ENCODE data around the gene HS3ST3A1.

DNA sequence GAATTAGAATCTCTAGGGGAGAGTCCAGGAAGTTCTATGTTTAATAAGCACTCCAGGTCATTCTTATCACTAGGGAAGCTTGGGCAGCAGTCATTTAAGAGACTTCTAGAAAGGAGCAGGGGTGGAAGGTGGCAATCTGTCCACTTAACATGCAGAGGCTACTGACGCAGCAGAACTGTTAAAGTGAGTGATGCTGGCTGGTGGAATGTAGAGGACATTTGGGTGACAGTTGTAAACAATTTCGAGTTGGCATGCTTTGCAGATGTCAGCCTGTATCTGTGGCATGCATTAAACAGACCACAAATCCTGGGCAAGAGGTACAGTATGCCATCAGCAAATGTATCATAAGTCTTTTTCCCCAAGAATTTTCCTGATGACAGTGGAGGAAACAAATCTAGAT is 40.5 kb upstream of the HS3ST3A1 start:
- TF ChIP-seq POLR2A (IDR thresholded peaks at IDR 0.05; ENCODE audit: low read depth, low read length) = no peak
- no peak for TF ChIP-seq TAF1 (IDR thresholded peaks at IDR 0.05; ENCODE audit: borderline replicate concordance, low read depth, low read length)
